Fibroblast of mammary gland (primary cell): Measurements from ENCODE around the gene MAP3K21.

Experiments used
- DNase-seq: peaks from one replicate; pipeline ENCODE4 v3.0.0-alpha.2; 2010; ENCODE audit warnings: low read depth
- H3K4me3 ChIP-seq: 2 replicates; pipeline ENCODE4 v1.5.1; 2011; ENCODE audit warnings: low read depth, mild to moderate bottlenecking, low read length, moderate library complexity; ENCODE audit not compliant: control insufficient read depth
- TF ChIP-seq, protein P1 (sequence below): conservative IDR thresholded peaks from 2 replicates; pipeline ENCODE4 v1.5.1; 2011; ENCODE audit warnings: low read depth, low read length, inconsistent platforms; ENCODE audit not compliant: control insufficient read depth, insufficient read depth

Gene MAP3K21

DNA sequence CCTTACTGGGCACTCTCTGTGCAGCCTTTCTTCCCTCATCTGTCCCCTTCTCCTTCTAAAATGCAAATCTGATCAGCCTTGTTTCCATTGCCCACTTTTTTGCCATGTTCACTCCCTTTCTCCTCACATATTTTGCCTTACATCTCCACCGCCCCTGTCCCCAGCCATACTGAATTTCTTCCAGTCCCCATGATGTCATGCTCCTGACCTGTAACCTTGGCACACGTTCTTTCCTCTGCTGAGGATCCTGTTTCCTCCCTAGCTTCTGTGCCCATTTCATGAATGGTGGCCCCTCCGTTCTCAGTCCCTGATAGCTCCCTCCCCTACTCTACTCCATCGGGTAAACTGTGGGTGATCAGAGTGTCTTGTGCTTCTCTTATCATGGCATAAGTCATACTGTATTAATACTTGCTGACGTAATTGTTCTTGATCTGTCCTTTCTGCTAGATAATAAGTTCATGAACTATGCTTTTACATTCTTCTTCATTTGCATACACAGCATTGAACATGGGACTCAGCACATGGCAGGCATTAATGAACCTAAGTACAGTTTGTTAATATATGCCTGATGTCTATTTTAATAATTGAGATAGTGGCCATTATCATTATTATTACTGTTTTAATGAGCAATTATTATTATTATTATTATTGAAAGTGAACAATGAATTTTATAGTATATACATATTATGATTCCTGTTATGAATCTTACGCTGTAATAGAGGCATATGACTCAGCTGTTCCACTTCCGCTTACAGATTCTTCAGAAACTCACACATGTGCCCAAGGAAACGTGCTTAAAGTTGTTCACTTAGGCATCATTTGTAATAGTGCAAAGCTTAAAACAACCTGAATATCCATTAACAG is 28.5 kb downstream of the MAP3K21 start:
- H3K4me3 ChIP-seq, result no peak overlapping the region
- DNase-seq, result no peak
- TF ChIP-seq, protein P1, sequence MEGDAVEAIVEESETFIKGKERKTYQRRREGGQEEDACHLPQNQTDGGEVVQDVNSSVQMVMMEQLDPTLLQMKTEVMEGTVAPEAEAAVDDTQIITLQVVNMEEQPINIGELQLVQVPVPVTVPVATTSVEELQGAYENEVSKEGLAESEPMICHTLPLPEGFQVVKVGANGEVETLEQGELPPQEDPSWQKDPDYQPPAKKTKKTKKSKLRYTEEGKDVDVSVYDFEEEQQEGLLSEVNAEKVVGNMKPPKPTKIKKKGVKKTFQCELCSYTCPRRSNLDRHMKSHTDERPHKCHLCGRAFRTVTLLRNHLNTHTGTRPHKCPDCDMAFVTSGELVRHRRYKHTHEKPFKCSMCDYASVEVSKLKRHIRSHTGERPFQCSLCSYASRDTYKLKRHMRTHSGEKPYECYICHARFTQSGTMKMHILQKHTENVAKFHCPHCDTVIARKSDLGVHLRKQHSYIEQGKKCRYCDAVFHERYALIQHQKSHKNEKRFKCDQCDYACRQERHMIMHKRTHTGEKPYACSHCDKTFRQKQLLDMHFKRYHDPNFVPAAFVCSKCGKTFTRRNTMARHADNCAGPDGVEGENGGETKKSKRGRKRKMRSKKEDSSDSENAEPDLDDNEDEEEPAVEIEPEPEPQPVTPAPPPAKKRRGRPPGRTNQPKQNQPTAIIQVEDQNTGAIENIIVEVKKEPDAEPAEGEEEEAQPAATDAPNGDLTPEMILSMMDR, result no peak

DNA sequence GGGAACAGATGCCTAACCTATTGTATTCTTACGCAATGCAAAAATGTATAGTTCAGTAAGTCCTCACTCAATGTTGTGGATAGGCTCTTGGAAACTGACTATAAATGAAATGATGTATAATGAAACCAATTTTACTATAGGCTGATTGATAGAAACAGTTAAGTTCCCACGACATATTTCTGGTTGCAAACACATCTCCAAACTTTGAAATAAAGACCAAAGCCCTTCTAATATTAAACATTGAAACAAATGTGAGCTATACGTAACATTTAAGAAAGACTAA is 29.1 kb downstream of the MAP3K21 start:
- no peak overlapping the region for H3K4me3 ChIP-seq
- no peak for DNase-seq
- TF ChIP-seq, protein P1, result no peak

DNA sequence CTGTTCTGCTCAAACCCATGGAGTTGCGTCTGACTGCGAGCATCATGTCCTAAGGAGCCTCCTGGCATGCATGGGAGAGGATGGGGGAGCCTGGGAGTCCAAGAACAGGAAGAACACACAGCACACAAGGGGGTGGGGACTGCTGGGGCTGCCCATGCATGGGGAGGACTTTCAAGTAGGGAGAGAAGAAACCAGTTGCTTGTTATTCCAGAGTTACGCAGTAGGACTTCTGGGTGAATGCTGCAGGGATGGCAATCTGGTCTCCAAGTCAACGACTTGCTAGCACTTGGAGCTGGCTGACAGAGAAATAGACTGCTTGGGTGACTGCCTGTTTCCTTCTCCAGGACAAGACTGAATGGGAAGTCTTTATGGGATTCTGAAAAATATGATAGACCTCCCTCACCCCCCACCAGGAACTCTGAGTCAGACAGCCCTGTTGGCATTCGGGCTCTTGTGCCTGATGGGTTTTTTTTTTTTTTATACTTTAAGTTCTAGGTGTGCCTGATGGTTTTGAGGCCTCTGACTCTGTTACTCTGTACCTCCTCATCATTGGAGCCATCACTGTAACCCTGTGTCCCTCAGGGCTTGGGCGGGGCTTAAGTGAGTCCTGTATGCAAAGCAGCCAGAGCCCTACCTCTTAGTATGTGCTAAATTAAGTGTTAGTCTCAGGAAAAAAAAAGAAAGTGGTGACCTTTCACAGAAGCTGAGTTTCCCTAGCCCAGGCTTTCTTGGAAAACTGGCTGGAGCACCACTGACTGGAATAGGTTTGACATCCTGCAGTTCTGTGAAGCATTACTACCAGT is 30.3 kb downstream of the MAP3K21 start:
- TF ChIP-seq, protein P1, result no peak
- no peak for DNase-seq
- H3K4me3 ChIP-seq, result no peak overlapping the region

DNA sequence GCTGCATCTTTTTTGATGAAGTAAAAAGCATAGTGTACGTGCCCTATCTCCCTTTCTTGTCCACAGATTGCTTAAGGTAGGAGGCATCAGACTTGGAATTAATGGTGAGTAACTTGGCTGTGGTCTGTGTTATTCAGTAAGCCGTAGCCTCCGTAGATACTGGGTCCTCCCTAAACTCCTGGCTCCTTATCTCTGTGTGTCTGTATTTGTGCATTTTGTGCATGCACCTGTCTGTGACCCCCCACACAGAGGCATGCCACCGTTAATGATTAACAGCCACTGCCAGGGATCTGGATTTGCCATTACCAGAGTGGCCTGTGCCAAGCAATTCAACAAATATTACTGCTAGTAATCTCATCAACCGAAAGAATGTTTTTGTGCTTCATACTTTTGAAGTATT is 31.9 kb downstream of the MAP3K21 start:
- H3K4me3 ChIP-seq, result no peak overlapping the region
- no peak for DNase-seq
- TF ChIP-seq, protein P1, result no peak

DNA sequence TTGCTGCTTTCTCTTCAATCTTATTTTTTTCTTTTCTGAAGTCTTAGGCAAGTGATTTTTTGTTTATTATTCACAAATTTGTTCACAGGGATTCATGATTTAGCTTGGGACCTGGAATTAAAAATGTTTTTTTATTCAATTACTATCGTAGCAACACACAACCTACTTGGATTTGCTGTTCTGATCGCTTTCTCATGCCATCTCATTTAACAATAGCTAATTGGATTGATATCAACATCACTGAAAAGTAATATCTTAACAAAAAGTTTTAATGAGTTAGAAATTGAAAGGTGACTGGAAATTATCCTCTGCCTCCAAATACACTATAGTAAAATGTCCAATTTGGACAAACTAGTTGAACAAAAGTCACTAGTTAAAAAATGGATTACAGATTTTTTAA is 32.4 kb downstream of the MAP3K21 start:
- TF ChIP-seq, protein P1, result no peak
- H3K4me3 ChIP-seq, result no peak overlapping the region
- no peak for DNase-seq

DNA sequence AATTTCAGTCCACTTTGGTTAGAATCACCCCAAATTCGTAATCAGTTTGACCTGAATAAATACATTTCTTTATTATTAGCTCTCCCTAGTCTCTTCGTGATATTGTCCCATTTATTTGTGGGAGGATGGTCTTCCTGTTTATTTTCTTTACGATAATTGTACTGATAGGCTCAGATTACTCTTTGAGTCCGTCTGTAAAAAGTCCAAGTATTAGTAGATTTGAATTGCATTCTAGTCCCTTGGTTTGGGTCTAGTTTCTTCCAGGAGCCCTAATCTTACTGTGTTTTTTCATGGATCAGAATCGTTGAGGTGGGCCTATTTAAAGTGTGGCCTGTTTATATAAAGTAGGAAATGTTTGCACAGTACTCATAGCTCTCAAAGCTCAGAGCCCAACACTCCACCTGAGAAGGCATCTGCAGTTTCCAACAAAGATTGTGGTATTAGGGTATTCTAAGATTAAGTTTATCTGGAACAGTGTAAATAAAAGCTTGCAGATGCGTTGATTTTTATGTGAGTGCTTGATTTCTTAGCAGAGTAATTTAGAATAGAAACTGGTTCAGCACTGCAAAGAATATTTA is 33.1 kb downstream of the MAP3K21 start:
- TF ChIP-seq, protein P1, result no peak
- DNase-seq, result no peak
- H3K4me3 ChIP-seq, result no peak overlapping the region
